ENCODE results near the gene FOXS1. TPM values are rescaled to one million over a fixed set of nuclear protein-coding genes. Genes with fewer than 3 reads are reported as not detected.
A peak's percentile ranks its signal among the peaks of the same experiment; 100 is the strongest.

FOXS1 gene
- total RNA-seq, 1 donor from 2014 or later, result not detected

DNA sequence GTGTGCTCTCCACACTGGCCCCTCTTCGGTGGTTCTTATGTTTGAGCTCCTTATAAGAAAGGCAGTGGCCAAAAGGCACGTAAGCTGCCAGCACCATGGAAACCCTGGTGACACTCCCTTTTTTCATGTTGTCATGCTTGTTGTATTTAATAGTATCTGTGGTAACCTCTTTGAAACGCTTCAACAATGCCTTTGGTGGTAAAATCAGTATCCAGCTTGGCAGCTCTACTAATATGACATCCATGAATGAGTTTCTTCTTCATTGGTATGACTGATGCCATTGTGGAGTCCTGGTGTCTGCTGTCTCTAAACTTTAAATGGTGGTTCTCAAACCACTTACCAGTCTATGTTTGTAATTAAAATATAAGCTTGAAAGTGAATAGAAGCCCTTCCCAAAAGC lies 36.9 kb downstream of the FOXS1 start:
- no peaks in the 10 kb centered on the region for H3K9me3 Mint-ChIP-seq
- no peak overlapping the region for H3K4me3 Mint-ChIP-seq
- DNase-seq (ENCODE audit: low spot score), result no peak
- no peak overlapping the region for H3K27ac Mint-ChIP-seq
- intact Hi-C loops (cut with micrococcal nuclease), result no loop called here
- peaks cover 16% of the 10 kb centered on the region for H3K36me3 Mint-ChIP-seq (ENCODE audit: low read depth)
- no peaks in the 10 kb centered on the region for H3K27me3 Mint-ChIP-seq (ENCODE audit: insufficient read depth)
- H3K4me1 Mint-ChIP-seq (ENCODE audit: low read depth), result peaks cover 7% of the 10 kb centered on the region

DNA sequence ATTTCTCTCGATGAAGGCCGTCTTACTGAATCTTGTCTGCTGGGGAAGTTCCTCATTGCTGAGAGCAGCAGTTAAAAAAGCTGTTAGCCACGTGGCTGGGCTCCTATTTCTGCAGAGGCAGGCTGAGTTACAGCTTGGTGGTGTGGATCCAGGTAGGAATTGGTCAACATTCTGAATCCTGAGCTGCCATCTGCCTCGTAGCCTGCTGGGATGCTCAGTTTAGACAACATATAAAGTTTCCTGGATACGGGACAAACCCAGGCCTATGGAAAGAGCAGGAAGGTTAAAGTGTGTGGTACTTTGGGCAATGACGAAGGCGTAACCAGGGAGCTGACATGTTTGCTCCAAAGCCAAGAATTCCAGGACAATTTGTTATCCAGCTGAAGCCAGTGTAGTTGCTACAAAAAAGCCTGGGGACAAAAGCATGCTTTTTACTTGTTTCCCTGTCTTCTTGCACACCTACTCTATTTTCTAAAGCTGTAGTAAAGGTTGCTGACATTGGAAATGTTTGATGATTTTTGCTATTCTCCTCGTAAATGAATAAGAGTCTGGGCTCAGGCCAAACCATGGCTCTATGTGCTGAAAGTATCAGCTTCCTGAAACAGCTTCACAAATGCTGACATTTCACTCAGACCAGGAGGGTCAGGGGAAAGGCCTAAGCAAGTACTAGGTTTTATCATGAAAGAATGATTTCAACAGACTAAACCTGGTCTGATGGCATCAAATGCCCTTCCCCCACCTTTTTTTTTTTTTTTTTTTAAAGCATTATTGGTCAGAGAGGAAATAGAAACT lies 38.6 kb downstream of the FOXS1 start:
- Mint-ChIP-seq H3K4me1 (ENCODE audit: low read depth) (peaks cover 10% of the 10 kb centered on the region), H3K4me3 (no peak overlapping the region), H3K36me3 (ENCODE audit: low read depth) (peaks cover 25% of the 10 kb centered on the region), H3K9me3 (no peaks in the 10 kb centered on the region), H3K27ac (no peak overlapping the region), H3K27me3 (ENCODE audit: insufficient read depth) (no peaks in the 10 kb centered on the region)
- DNase-seq (ENCODE audit: low spot score), result no peak
- intact Hi-C loops (cut with micrococcal nuclease), result no loop called here

DNA sequence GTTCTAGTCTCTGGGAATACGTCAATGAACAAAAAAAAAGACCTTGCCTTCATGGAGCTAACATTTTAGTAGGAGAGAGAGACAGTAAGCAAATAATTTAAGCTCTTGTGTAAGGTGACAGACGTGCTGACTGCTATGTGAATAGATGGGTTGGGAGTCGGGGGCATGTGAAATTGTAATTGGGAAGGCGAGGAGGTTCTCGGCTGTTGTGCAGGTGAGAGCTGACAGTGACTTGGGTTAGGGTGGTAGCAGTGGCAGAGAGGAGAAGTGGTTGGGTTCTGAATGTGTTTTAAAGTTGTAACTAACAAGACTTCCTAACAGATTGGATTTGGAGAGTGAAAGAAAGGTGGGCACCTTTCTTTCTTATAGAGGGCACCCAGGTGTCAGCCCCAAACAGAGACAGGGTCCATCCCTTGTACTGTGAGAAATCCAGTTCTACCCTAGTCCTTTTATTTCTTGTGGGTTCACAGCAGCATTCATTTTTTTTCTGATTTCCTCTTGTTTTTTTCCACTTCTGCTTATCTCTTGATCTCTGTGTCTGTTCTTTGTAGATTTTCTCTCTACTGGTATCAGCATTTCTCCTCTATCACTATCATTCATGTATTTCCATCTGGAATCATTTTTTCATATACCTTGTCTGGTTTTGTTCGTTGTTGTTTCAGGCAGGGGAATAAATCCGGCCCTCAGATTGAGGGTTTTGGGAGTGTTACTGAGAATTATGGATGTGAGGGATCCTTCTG lies 41.7 kb downstream of the FOXS1 start:
- Mint-ChIP-seq H3K9me3 (no peaks in the 10 kb centered on the region), H3K4me3 (no peak overlapping the region), H3K36me3 (ENCODE audit: low read depth) (peaks cover 42% of the 10 kb centered on the region), H3K27ac (peak overlapping the region; percentile 46), H3K27me3 (ENCODE audit: insufficient read depth) (no peaks in the 10 kb centered on the region), H3K4me1 (ENCODE audit: low read depth) (peaks cover 10% of the 10 kb centered on the region)
- no peak for DNase-seq (ENCODE audit: low spot score)
- intact Hi-C loops (cut with micrococcal nuclease), result no loop called here

GRCh38 chr20:31801508-31801907 lies 43.9 kb downstream of the FOXS1 start:
- Mint-ChIP-seq H3K27ac (no peak overlapping the region), H3K36me3 (ENCODE audit: low read depth) (peaks cover 53% of the 10 kb centered on the region), H3K27me3 (ENCODE audit: insufficient read depth) (no peaks in the 10 kb centered on the region), H3K4me1 (ENCODE audit: low read depth) (peaks cover 10% of the 10 kb centered on the region), H3K9me3 (no peaks in the 10 kb centered on the region), H3K4me3 (no peak overlapping the region)
- intact Hi-C loops (cut with micrococcal nuclease), result no loop called here
- DNase-seq (ENCODE audit: low spot score), result no peak

DNA sequence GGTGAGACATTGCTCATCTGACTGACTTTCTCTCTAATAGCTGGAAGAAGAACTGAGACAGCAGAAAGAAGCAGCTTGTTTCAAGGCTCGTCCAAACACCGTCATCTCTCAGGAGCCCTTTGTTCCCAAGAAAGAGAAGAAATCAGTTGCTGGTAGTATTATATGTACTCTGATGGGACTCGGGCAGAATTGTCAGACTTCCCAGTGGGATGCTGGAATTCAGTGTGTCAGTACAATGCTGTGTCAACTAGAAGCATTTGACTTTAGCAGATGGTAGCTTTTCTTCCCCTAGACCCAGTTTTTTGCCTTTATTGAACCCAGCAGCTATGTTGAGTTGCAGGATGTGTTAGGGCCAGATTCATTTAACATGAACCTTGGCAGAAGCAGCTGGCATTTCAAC lies 48.0 kb downstream of the FOXS1 start:
- Mint-ChIP-seq H3K4me3 (no peak overlapping the region), H3K36me3 (ENCODE audit: low read depth) (peaks cover 47% of the 10 kb centered on the region), H3K27me3 (ENCODE audit: insufficient read depth) (no peaks in the 10 kb centered on the region), H3K9me3 (no peaks in the 10 kb centered on the region), H3K4me1 (ENCODE audit: low read depth) (no peaks in the 10 kb centered on the region), H3K27ac (no peak overlapping the region)
- DNase-seq (ENCODE audit: low spot score), result no peak
- intact Hi-C loops (cut with micrococcal nuclease), result no loop called here

Other genes with a start within 250 kb of the FOXS1 start
- 3.4 and 4.0 TPM in 2 replicates for gene ID1, start 240.3 kb downstream of the FOXS1 start, total RNA-seq
- gene COX4I2, start 207.7 kb downstream of the FOXS1 start, total RNA-seq, result not detected in 2 replicates
- gene BCL2L1, start 122.7 kb downstream of the FOXS1 start, total RNA-seq, result 417 and 420 TPM in 2 replicates
- 53.3 and 54.4 TPM in 2 replicates for gene TPX2, start 106.3 kb downstream of the FOXS1 start, total RNA-seq
- 0.29 and 0.44 TPM in 2 replicates for gene MYLK2, start 26.2 kb downstream of the FOXS1 start, total RNA-seq
- gene DUSP15, start 24.9 kb upstream of the FOXS1 start, total RNA-seq, result not detected in 2 replicates
- not detected in 2 replicates for gene TTLL9, start 25.0 kb upstream of the FOXS1 start, total RNA-seq
- 20.0 and 20.5 TPM in 2 replicates for gene PDRG1, start 106.4 kb upstream of the FOXS1 start, total RNA-seq
- not detected in 2 replicates for gene XKR7, start 122.5 kb upstream of the FOXS1 start, total RNA-seq
- gene CCM2L, start 164.8 kb upstream of the FOXS1 start, total RNA-seq, result not detected in 2 replicates
- 0.22 and 0.23 TPM in 2 replicates for gene HCK, start 206.6 kb upstream of the FOXS1 start, total RNA-seq

Measured in activated T-helper 1 cell treated with anti-CD3 and anti-CD28 coated beads, Interleukin-12 subunit alpha, Interleukin-12 subunit beta, Interleukin-2, Interleukin-4 antibody, amounts not matched to agents 30 ng/mL and 10 ng/mL and 1 ng/mL, durations not matched to agents 14 hours and 24 hours and 36 hours (primary cell).